K562 (cell line): ENCODE measurements around the gene RAP1A. TPM values are rescaled to one million over a fixed set of nuclear protein-coding genes. Genes with fewer than 3 reads are reported as not detected.

ENCODE experiments used
- BRF2 ChIP-seq: IDR thresholded peaks from 3 replicates; pipeline ENCODE4 v1.6.1; 2011; ENCODE audit warnings: borderline replicate concordance, mild to moderate bottlenecking; ENCODE audit not compliant: insufficient read length, insufficient read depth
- E2F8 ChIP-seq: fragments of 450-650 bp; IDR thresholded peaks from 2 replicates; pipeline ENCODE4 v1.7.1; 2018; ENCODE audit warnings: mild to moderate bottlenecking, low read depth; ENCODE audit not compliant: partially characterized antibody
- EP300 ChIP-seq: IDR thresholded peaks from 2 replicates; pipeline ENCODE4 v1.6.1; 2012; ENCODE audit warnings: low read length, improper control_type of control experiment
- GTF2B ChIP-seq: IDR thresholded peaks from 2 replicates; pipeline ENCODE4 v1.6.1; 2011; ENCODE audit not compliant: insufficient read length; ENCODE audit errors: extremely low read depth
- HMGN3 ChIP-seq: IDR thresholded peaks from 2 replicates; pipeline ENCODE4 v1.6.1; 2011; ENCODE audit warnings: borderline replicate concordance, low read depth, mild to moderate bottlenecking, mixed read lengths, low read length; ENCODE audit not compliant: insufficient read length; ENCODE audit errors: extremely low read depth
- HOMEZ ChIP-seq: fragments of 250-450 bp; sonication (Bioruptor Pico); IDR thresholded peaks from 2 replicates; pipeline ENCODE4 v1.4.0; 2020; ENCODE audit warnings: mild to moderate bottlenecking, moderate library complexity
- LEF1 ChIP-seq: fragments of 450-650 bp; IDR thresholded peaks from 2 replicates; pipeline ENCODE4 v1.6.1; 2016; ENCODE audit warnings: mild to moderate bottlenecking
- NFATC3 ChIP-seq: fragments of 450-650 bp; IDR thresholded peaks from 2 replicates; pipeline ENCODE4 v1.6.1; 2017; ENCODE audit warnings: mild to moderate bottlenecking
- NFIC ChIP-seq: fragments of 450-650 bp; IDR thresholded peaks from 2 replicates; pipeline ENCODE4 v1.6.1; 2017; ENCODE audit warnings: mild to moderate bottlenecking, inconsistent platforms
- NR3C1 ChIP-seq: sonication (generic); formaldehyde crosslinking; IDR thresholded peaks from 2 replicates; pipeline ENCODE4 v1.8.1; 2022; ENCODE audit warnings: missing genetic modification reagents
- POLR3G ChIP-seq: IDR thresholded peaks from 2 replicates; pipeline ENCODE4 v1.6.1; 2011; ENCODE audit not compliant: insufficient read length, insufficient replicate concordance; ENCODE audit errors: extremely low read depth
- RAD51 ChIP-seq: fragments of 450-650 bp; IDR thresholded peaks from 2 replicates; pipeline ENCODE4 v1.7.1; 2016; ENCODE audit warnings: low read depth, mild to moderate bottlenecking, borderline replicate concordance
- SAFB2 ChIP-seq: fragments of 200-400 bp; formaldehyde crosslinking; IDR thresholded peaks from 2 replicates; pipeline ENCODE4 v1.6.1; 2018; ENCODE audit warnings: borderline replicate concordance, low read length, low read depth, moderate library complexity; ENCODE audit not compliant: severe bottlenecking
- SAP30 ChIP-seq: fragments of 200-600 bp; sonication (generic); IDR thresholded peaks from 2 replicates; pipeline ENCODE4 v1.6.1; 2012; ENCODE audit warnings: borderline replicate concordance, low read depth, mild to moderate bottlenecking, moderate library complexity, low read length, control low read depth, inconsistent platforms; ENCODE audit not compliant: insufficient read depth, poor library complexity, severe bottlenecking
- TBP ChIP-seq: optimal IDR thresholded peaks from 2 replicates; pipeline ENCODE3; 2011; ENCODE audit warnings: low read depth, low read length, improper control_type of control experiment
- TCF7L2 ChIP-seq: fragments of 150-350 bp; IDR thresholded peaks from 2 replicates; pipeline ENCODE4 v1.6.1; 2016; ENCODE audit warnings: low read depth, mild to moderate bottlenecking, low read length, moderate library complexity
- ZBTB17 ChIP-seq: fragments of 450-650 bp; formaldehyde crosslinking; IDR thresholded peaks from 2 replicates; pipeline ENCODE4 v1.4.0; 2020; ENCODE audit warnings: mild to moderate bottlenecking
- ZNF146 ChIP-seq: IDR thresholded peaks from one replicate; pipeline ENCODE4 v1.6.1; 2018; ENCODE audit warnings: missing compliant biosample characterization; ENCODE audit not compliant: unreplicated experiment
- ZNF175 ChIP-seq: fragments of 200-800 bp; sonication (Bioruptor generic); IDR thresholded peaks from 2 replicates; pipeline ENCODE4 v1.6.1; 2016; ENCODE audit warnings: low read depth, mild to moderate bottlenecking, missing genetic modification characterization, missing compliant biosample characterization
- ZNF24 ChIP-seq: fragments of 450-650 bp; IDR thresholded peaks from 2 replicates; pipeline ENCODE4 v1.6.1; 2016
- ZNF3 ChIP-seq: fragments of 250-450 bp; sonication (Bioruptor Pico); IDR thresholded peaks from 2 replicates; pipeline ENCODE4 v1.5.0; 2021; ENCODE audit warnings: mild to moderate bottlenecking, moderate library complexity
- ZNF347 ChIP-seq: fragments of 450-650 bp; formaldehyde crosslinking; IDR thresholded peaks from 2 replicates; pipeline ENCODE4 v1.4.0; 2020; ENCODE audit warnings: low read depth, mild to moderate bottlenecking, moderate library complexity
- ZNF79 ChIP-seq: fragments of 250-450 bp; sonication (Bioruptor Pico); IDR thresholded peaks from 2 replicates; pipeline ENCODE4 v1.4.0; 2020; ENCODE audit warnings: low read depth, mild to moderate bottlenecking, moderate library complexity
- polyA plus RNA-seq, 8 experiments: library from polyadenylated mRNA; depleted of rRNA in 4 of 8; stranded (reverse) in 5 of 8; unstranded in 3 of 8; fragments of >200 nt; fragmentation: Nextera tagmentation in 2 of 8; fragmentation: Illumina TruSeq in 1 of 8; extraction: Ambion mirVana in 2 of 8; extraction: Trizol in 1 of 8; gene quantifications; 2 replicates each; pipeline versions ENCODE4 v1.2.1 to v1.2.3, GENCODE V29; 2011 to 2014; ENCODE audit warnings: inconsistent platforms in 1 of 8, missing spikeins in 1 of 8
- total RNA-seq, 7 experiments: library from RNA; depleted of rRNA in 6 of 7; stranded (reverse); fragments of >200 nt in 6 of 7; fragmentation: Illumina TruSeq in 2 of 7; extraction: Trizol in 2 of 7; gene quantifications; 2 replicates each; pipeline versions ENCODE4 v1.2.1 to v1.2.3, GENCODE V29; 2011 to 2021; ENCODE audit warnings: low replicate concordance in 1 of 7

Gene RAP1A
- total and polyA plus RNA-seq, 9 of the 15 experiments (the other 6 are each of a cell fraction or from before 2014, with no cell fraction given), result 13.4 to 86.2 (median 32.5) TPM

- TF ChIP-seq ZNF347 (CRISPR knock-in tag) (no peak), NR3C1 (CRISPR knock-in tag) (peak; percentile 97), HMGN3 (peak; percentile 69), NFATC3 (no peak), ZNF3 (CRISPR knock-in tag) (no peak), ZNF79 (CRISPR knock-in tag) (no peak), NFIC (no peak), BRF2 (no peak), LEF1 (no peak), ZNF146 (CRISPR knock-in tag) (peak; percentile 19), ZNF175 (CRISPR knock-in tag) (peak; percentile 73), ZNF24 (no peak), E2F8 (no peak), POLR3G (no peak), GTF2B (no peak), RAD51 (peak; percentile 91), HOMEZ (CRISPR knock-in tag) (no peak), EP300 (no peak), ZBTB17 (CRISPR knock-in tag) (0 out of 2 replicates have a peak, but pooled peaks have one; percentile 51), TBP (peak; percentile 22), SAFB2 (no peak), SAP30 (peak; percentile 48), TCF7L2 (no peak)
These were observed 119.8 kb downstream of the RAP1A start, which contains the start of gene INKA2 (continued) for GRCh38 chr1:111739194-111739924.
